Liver (tissue), 9 donors: ENCODE measurements around the gene IYD. TPM values are rescaled to one million over a fixed set of nuclear protein-coding genes. Genes with fewer than 3 reads are reported as not detected.

Experiments
- DNase-seq: peaks from one replicate; pipeline ENCODE4 v3.0.0-alpha.2; 2017; ENCODE audit warnings: low spot score
- H3K27ac ChIP-seq, 2 donors: one replicate each; pipeline ENCODE4 v1.7.0; 2013; ENCODE audit warnings: inconsistent platforms in 2 of 2, low read length in 2 of 2, control low read depth in 1 of 2, low read depth in 1 of 2, mild to moderate bottlenecking in 1 of 2
- H3K27me3 ChIP-seq, 4 donors: one replicate each; pipeline versions ENCODE4 v1.6.1 to v1.7.0; 2013; ENCODE audit warnings: low read length in 3 of 4, inconsistent platforms in 1 of 4, mild to moderate bottlenecking in 1 of 4, moderate library complexity in 1 of 4; ENCODE audit not compliant: control insufficient read depth in 4 of 4, insufficient read depth in 4 of 4
- H3K36me3 ChIP-seq, 4 donors: one replicate each; pipeline versions ENCODE4 v1.6.1 to v1.7.0; 2013; ENCODE audit warnings: low read length in 3 of 4, mild to moderate bottlenecking in 3 of 4, low read depth in 1 of 4, moderate library complexity in 1 of 4; ENCODE audit not compliant: control insufficient read depth in 4 of 4, insufficient read depth in 3 of 4
- H3K4me1 ChIP-seq, 4 donors: one replicate each; pipeline versions ENCODE4 v1.6.1 to v1.7.0; 2013; ENCODE audit warnings: low read length in 3 of 4, mild to moderate bottlenecking in 3 of 4, moderate library complexity in 1 of 4; ENCODE audit not compliant: control insufficient read depth in 4 of 4, insufficient read depth in 4 of 4
- H3K4me3 ChIP-seq, 3 donors: one replicate each; pipeline versions ENCODE4 v1.6.1 to v1.7.0; 2013; ENCODE audit warnings: low read length in 3 of 3, control low read depth in 1 of 3, low read depth in 1 of 3, mild to moderate bottlenecking in 1 of 3
- H3K9ac ChIP-seq, 2 donors: one replicate each; pipeline ENCODE4 v1.7.0; 2013; ENCODE audit warnings: low read length in 2 of 2, mild to moderate bottlenecking in 2 of 2, moderate library complexity in 2 of 2, control low read depth in 1 of 2, low read depth in 1 of 2
- H3K9me3 ChIP-seq, 4 donors: one replicate each; pipeline versions ENCODE4 v1.6.1 to v1.7.0; 2013; ENCODE audit warnings: low read length in 3 of 4; ENCODE audit not compliant: control insufficient read depth in 4 of 4
- ATF3 ChIP-seq: IDR thresholded peaks from 2 replicates; pipeline ENCODE4 v1.6.1; 2016; ENCODE audit warnings: antibody characterized with exemption
- EGR1 ChIP-seq, 2 donors: IDR thresholded peaks; 2 replicates each; pipeline ENCODE4 v1.6.1; 2016 to 2018; ENCODE audit warnings: antibody characterized with exemption in 2 of 2, low read depth in 2 of 2
- FOXA1 ChIP-seq: IDR thresholded peaks from 2 replicates; pipeline ENCODE4 v1.6.1; 2016; ENCODE audit warnings: antibody characterized with exemption
- FOXA2 ChIP-seq: IDR thresholded peaks from 2 replicates; pipeline ENCODE4 v1.6.1; 2016; ENCODE audit warnings: antibody characterized with exemption
- GABPA ChIP-seq, 2 donors: IDR thresholded peaks in 1 of 2; conservative IDR thresholded peaks in 1 of 2; 2 replicates each; pipeline ENCODE4 v1.6.1; 2016; ENCODE audit warnings: antibody characterized with exemption in 2 of 2, mild to moderate bottlenecking in 1 of 2, moderate library complexity in 1 of 2
- HNF4A ChIP-seq, 2 donors: conservative IDR thresholded peaks; 2 replicates each; pipeline ENCODE4 v1.6.1; 2016; ENCODE audit warnings: antibody characterized with exemption in 2 of 2, mild to moderate bottlenecking in 2 of 2
- HNF4G ChIP-seq: IDR thresholded peaks from 2 replicates; pipeline ENCODE4 v1.6.1; 2016; ENCODE audit warnings: antibody characterized with exemption
- JUND ChIP-seq, 2 donors: IDR thresholded peaks; 2 replicates each; pipeline ENCODE4 v1.6.1; 2016; ENCODE audit warnings: antibody characterized with exemption in 2 of 2
- NR2F2 ChIP-seq: IDR thresholded peaks from 2 replicates; pipeline ENCODE4 v1.6.1; 2016; ENCODE audit warnings: antibody characterized with exemption
- RAD21 ChIP-seq, 2 donors: IDR thresholded peaks; 2 replicates each; pipeline ENCODE4 v1.6.1; 2016; ENCODE audit warnings: antibody characterized with exemption in 2 of 2, mild to moderate bottlenecking in 2 of 2
- RXRA ChIP-seq, 2 donors: IDR thresholded peaks; 2 replicates each; pipeline ENCODE4 v1.6.1; 2017 to 2018; ENCODE audit warnings: antibody characterized with exemption in 2 of 2, mild to moderate bottlenecking in 1 of 2
- SP1 ChIP-seq: IDR thresholded peaks from 2 replicates; pipeline ENCODE4 v1.6.1; 2018; ENCODE audit warnings: antibody characterized with exemption, mild to moderate bottlenecking
- TAF1 ChIP-seq: conservative IDR thresholded peaks from 2 replicates; pipeline ENCODE4 v1.6.1; 2016; ENCODE audit warnings: antibody characterized with exemption, mild to moderate bottlenecking
- YY1 ChIP-seq: IDR thresholded peaks from 2 replicates; pipeline ENCODE4 v1.6.1; 2016; ENCODE audit warnings: antibody characterized with exemption, mild to moderate bottlenecking
- ZBTB33 ChIP-seq: IDR thresholded peaks from 2 replicates; pipeline ENCODE4 v1.6.1; 2016; ENCODE audit warnings: antibody characterized with exemption
- WGBS: extraction: QIAGEN DNeasy Blood & Tissue Kit; methylation state at CpG from one replicate; pipeline ENCODE4 v1.1.7; 2013; 5-methylcytosine and 5-hydroxymethylcytosine counted together
- polyA plus RNA-seq, 2 donors: library from polyadenylated mRNA; stranded (reverse) in 1 of 2; unstranded in 1 of 2; fragments of 200-250 nt in 1 of 2; fragments of >200 nt in 1 of 2; fragmentation: Nextera tagmentation in 1 of 2; extraction: Ambion mirVana in 1 of 2; gene quantifications; one replicate each; pipeline versions ENCODE4 v1.2.1 to v1.2.3, GENCODE V29; 2013 to 2015
- total RNA-seq, 2 donors: library from RNA; depleted of rRNA; stranded (reverse); fragments of >200 nt; gene quantifications; one replicate each; pipeline ENCODE4 v1.2.3, GENCODE V29; 2014
- TF ChIP-seq, protein P1 (sequence below): fragments of 150-350 bp; IDR thresholded peaks from 2 replicates; pipeline ENCODE4 v1.5.1; 2017; ENCODE audit warnings: improper control_type of control experiment, low read depth, low read length; ENCODE audit not compliant: missing input control
- TF ChIP-seq, protein P2 (sequence below): IDR thresholded peaks from 2 replicates; pipeline ENCODE4 v1.6.1; 2016; ENCODE audit warnings: antibody characterized with exemption, mild to moderate bottlenecking
- TF ChIP-seq, protein P3 (sequence below): IDR thresholded peaks from 2 replicates; pipeline ENCODE4 v1.6.1; 2016; ENCODE audit warnings: antibody characterized with exemption
- donor health status: healthy.
- donor health status: healthy.
- donor health status: healthy.
- donor health status: healthy.
- donor health status: healthy.

IYD gene
- total and polyA plus RNA-seq, 4 donors: 1.6 to 6.2 (median 2.6) TPM

- WGBS: 67% methylated on average over 3 of the region's 3 CpGs
- no peaks in the 10 kb centered on the region for H3K27me3 ChIP-seq
- H3K36me3 ChIP-seq: no peaks in the 10 kb centered on the region
- H3K4me3 ChIP-seq: no peak overlapping the region
- TF ChIP-seq, protein P1, sequence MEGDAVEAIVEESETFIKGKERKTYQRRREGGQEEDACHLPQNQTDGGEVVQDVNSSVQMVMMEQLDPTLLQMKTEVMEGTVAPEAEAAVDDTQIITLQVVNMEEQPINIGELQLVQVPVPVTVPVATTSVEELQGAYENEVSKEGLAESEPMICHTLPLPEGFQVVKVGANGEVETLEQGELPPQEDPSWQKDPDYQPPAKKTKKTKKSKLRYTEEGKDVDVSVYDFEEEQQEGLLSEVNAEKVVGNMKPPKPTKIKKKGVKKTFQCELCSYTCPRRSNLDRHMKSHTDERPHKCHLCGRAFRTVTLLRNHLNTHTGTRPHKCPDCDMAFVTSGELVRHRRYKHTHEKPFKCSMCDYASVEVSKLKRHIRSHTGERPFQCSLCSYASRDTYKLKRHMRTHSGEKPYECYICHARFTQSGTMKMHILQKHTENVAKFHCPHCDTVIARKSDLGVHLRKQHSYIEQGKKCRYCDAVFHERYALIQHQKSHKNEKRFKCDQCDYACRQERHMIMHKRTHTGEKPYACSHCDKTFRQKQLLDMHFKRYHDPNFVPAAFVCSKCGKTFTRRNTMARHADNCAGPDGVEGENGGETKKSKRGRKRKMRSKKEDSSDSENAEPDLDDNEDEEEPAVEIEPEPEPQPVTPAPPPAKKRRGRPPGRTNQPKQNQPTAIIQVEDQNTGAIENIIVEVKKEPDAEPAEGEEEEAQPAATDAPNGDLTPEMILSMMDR: no peak
- TF ChIP-seq FOXA1 (no peak), GABPA (IDR thresholded peaks at IDR 0.05 in 1 of 2, conservative IDR thresholded peaks at IDR 0.05 in 1 of 2) (no peak), RAD21 (IDR thresholded peaks at IDR 0.05) (no peak), FOXA2 (no peak), ATF3 (no peak), YY1 (no peak), SP1 (no peak), TAF1 (no peak), HNF4G (no peak), RXRA (IDR thresholded peaks at IDR 0.05) (no peak), EGR1 (IDR thresholded peaks at IDR 0.05; ENCODE audit: low read depth in 2 of 2) (no peak), ZBTB33 (no peak), JUND (IDR thresholded peaks at IDR 0.05) (no peak), HNF4A (conservative IDR thresholded peaks at IDR 0.05) (no peak), NR2F2 (no peak)
- TF ChIP-seq, protein P2, sequence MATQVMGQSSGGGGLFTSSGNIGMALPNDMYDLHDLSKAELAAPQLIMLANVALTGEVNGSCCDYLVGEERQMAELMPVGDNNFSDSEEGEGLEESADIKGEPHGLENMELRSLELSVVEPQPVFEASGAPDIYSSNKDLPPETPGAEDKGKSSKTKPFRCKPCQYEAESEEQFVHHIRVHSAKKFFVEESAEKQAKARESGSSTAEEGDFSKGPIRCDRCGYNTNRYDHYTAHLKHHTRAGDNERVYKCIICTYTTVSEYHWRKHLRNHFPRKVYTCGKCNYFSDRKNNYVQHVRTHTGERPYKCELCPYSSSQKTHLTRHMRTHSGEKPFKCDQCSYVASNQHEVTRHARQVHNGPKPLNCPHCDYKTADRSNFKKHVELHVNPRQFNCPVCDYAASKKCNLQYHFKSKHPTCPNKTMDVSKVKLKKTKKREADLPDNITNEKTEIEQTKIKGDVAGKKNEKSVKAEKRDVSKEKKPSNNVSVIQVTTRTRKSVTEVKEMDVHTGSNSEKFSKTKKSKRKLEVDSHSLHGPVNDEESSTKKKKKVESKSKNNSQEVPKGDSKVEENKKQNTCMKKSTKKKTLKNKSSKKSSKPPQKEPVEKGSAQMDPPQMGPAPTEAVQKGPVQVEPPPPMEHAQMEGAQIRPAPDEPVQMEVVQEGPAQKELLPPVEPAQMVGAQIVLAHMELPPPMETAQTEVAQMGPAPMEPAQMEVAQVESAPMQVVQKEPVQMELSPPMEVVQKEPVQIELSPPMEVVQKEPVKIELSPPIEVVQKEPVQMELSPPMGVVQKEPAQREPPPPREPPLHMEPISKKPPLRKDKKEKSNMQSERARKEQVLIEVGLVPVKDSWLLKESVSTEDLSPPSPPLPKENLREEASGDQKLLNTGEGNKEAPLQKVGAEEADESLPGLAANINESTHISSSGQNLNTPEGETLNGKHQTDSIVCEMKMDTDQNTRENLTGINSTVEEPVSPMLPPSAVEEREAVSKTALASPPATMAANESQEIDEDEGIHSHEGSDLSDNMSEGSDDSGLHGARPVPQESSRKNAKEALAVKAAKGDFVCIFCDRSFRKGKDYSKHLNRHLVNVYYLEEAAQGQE: no peak
- TF ChIP-seq, protein P3, sequence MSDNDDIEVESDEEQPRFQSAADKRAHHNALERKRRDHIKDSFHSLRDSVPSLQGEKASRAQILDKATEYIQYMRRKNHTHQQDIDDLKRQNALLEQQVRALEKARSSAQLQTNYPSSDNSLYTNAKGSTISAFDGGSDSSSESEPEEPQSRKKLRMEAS: no peak
- no peaks in the 10 kb centered on the region for H3K4me1 ChIP-seq
- no peak overlapping the region for H3K9ac ChIP-seq
- no peak overlapping the region for H3K27ac ChIP-seq
- DNase-seq: no peak
- H3K9me3 ChIP-seq: no peaks in the 10 kb centered on the region
These were observed 23.0 kb upstream of the IYD start for GRCh38 chr6:150345781-150346180.

DNA sequence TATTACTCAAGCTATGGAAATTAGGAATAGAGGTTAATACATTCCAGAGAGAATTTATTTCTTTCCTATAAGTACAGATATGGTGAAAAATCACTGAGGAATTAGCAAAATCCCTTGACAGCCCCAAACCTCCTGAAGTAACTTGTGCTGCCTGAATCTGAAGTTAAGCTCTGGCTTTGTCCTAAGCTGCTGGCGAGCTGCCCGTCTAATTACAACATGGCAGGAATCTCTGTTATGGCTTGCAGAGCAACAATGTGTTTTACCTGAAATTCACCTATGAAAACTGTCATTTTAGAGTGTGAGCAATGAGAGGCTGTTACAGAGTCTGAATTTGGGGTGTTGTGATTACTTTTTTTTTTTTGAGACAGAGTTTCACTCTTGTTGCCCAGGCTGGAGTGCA is 22.5 kb upstream of the IYD start:
- H3K9ac ChIP-seq: no peak overlapping the region
- TF ChIP-seq, protein P3: no peak
- TF ChIP-seq FOXA2: no peak
- no peak for TF ChIP-seq HNF4G
- TF ChIP-seq ZBTB33: no peak
- no peak for TF ChIP-seq ATF3
- TF ChIP-seq YY1: no peak
- TF ChIP-seq SP1: no peak
- TF ChIP-seq, protein P1: no peak
- no peaks in the 10 kb centered on the region for H3K4me1 ChIP-seq
- no peak overlapping the region for H3K4me3 ChIP-seq
- no peaks in the 10 kb centered on the region for H3K9me3 ChIP-seq
- H3K27me3 ChIP-seq: no peaks in the 10 kb centered on the region
- WGBS: 79% methylated on average over 2 of the region's 2 CpGs
- no peaks in the 10 kb centered on the region for H3K36me3 ChIP-seq
- H3K27ac ChIP-seq: no peak overlapping the region
- DNase-seq: no peak
